ENCODE results near the gene RADIL.

GRCh38 chr7:4842319-4843064, 41.0 kb downstream of the RADIL start:
- TF ChIP-seq CTCF (IDR thresholded peaks at IDR 0.05) (no peak), POLR2A (IDR thresholded peaks at IDR 0.05) (no peak)

Measured in uterus (tissue), 2 donors.